Stimulated activated effector memory CD8-positive, alpha-beta T cell treated with anti-CD3 and anti-CD28 coated beads, Interleukin-12 subunit alpha, Interleukin-12 subunit beta, amount 100 ng/mL, for 72 hours (primary cell): Measurements from ENCODE around the gene AIP.
A peak's percentile ranks its signal among the peaks of the same experiment; 100 is the strongest.

ENCODE experiments used
- ATAC-seq: fragments of 150-1000 bp; cut with Tn5 transposase; 2 replicates; pipeline ENCODE4 v1.10.0; 2021
- DNase-seq, 2 donors: peaks; one replicate each; pipeline ENCODE4 v3.0.0; 2021 to 2022; ENCODE audit warnings: low spot score in 2 of 2
- H3K27ac Mint-ChIP-seq: one replicate; pipeline ENCODE4 v1.8.0; 2022; ENCODE audit warnings: mild to moderate bottlenecking, mixed read lengths
- H3K36me3 Mint-ChIP-seq: one replicate; pipeline ENCODE4 v1.8.0; 2022; ENCODE audit warnings: mild to moderate bottlenecking, mixed read lengths
- H3K4me1 Mint-ChIP-seq: one replicate; pipeline ENCODE4 v1.8.0; 2022; ENCODE audit warnings: mixed read lengths
- H3K4me3 Mint-ChIP-seq: one replicate; pipeline ENCODE4 v1.8.0; 2022; ENCODE audit warnings: mild to moderate bottlenecking, mixed read lengths
- H3K9me3 Mint-ChIP-seq: one replicate; pipeline ENCODE4 v1.8.0; 2022; ENCODE audit warnings: mixed read lengths

AIP gene

GRCh38 chr11:67492801-67493547 lies 10.1 kb downstream of the AIP start:
- Mint-ChIP-seq H3K9me3 (no peaks in the 10 kb centered on the region), H3K4me3 (no peak overlapping the region), H3K27ac (peak overlapping the region; percentile 52), H3K4me1 (peaks cover 38% of the 10 kb centered on the region), H3K36me3 (peaks cover 99% of the 10 kb centered on the region)
- ATAC-seq (peak; percentile 8), DNase-seq (no peak)

DNA sequence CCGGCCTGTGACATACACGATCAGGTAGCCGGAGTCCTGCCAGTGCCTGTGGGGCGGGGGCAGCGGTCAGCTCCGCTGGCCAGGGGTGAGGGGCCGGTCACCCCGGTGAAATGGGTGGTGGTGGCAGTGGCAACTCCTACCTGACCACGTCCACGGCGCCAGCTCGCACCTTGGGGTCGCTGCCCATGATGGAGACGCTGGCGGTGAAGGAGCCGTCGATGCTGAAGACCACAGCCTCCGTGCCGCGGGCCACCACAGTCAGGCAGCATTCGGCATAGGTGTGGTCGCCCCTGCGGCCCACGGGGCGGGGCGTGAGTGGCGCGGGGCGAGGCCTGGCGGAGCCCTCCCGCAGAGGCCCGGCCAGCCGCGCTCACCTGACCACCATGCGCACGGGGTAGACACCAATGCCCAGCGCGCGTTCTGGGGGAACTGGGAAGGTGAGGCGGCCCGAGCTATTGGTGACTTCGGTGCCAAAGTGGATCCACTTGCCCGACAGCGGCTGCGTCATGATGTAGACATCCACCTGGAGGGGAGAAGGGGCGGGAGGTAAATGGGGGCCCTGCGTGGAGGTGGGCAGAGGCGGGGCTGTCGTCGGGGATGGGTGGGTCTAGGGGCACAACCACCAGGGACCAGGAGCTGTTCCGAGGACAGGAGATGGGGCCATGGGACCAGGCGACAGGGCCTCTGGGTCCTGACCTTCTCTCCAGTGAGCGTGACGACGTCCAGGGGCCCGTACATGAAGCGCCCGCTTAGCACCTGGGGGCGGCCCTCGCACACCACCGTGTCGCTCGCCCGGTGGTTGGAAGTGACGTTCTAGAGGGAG lies 10.9 kb downstream of the AIP start:
- ATAC-seq = no peak
- no peak overlapping the region for H3K4me3 Mint-ChIP-seq
- H3K36me3 Mint-ChIP-seq = peaks cover 99% of the 10 kb centered on the region
- peaks cover 30% of the 10 kb centered on the region for H3K4me1 Mint-ChIP-seq
- no peaks in the 10 kb centered on the region for H3K9me3 Mint-ChIP-seq
- H3K27ac Mint-ChIP-seq = peak overlapping the region; percentile 52
- DNase-seq = no peak

DNA sequence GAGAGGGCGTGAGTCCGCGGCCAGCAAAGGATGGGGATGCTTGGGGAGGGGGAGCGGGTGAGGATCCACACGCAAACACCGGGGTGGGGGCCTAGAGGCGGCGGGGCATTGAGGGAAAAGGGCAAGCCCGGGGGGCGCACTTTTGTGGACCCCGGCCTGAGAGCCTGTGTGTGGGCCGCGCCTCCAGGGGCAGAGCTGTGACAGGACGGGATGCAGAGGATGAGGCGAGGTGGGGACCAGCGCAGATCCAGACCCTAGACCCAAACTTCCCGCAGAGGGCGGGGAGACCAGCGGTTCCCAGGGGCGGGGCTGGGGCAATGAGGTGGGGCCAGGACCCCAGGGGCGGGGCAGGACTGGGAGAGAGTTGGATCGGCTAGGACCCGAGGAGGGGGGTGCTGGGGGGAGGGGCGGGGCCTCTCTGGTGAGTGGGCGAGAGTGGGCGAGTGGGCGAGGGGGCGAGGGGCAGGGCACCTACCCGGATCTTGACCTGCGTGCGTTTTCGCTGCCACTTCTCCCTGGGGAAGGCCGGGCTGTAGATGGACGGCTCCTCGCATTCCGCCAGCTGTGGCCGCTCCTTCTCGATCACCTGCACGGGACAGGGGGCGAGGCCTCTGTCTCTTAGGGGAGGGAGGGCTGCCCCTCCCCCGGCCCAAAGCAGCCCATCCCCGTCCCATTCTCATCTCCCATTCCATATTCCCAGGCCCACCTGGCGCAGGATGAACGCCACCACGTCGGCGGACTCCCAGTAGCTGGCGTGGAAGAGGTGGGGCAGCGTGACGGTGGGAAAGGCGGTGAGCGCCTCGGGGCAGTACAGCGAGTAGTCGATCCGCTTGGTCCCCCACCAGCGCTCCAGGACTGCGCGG lies 11.8 kb downstream of the AIP start:
- Mint-ChIP-seq H3K4me1 (peaks cover 23% of the 10 kb centered on the region), H3K9me3 (no peaks in the 10 kb centered on the region), H3K4me3 (no peak overlapping the region), H3K36me3 (peaks cover 99% of the 10 kb centered on the region), H3K27ac (no peak overlapping the region)
- ATAC-seq (no peak), DNase-seq (no peak)

DNA sequence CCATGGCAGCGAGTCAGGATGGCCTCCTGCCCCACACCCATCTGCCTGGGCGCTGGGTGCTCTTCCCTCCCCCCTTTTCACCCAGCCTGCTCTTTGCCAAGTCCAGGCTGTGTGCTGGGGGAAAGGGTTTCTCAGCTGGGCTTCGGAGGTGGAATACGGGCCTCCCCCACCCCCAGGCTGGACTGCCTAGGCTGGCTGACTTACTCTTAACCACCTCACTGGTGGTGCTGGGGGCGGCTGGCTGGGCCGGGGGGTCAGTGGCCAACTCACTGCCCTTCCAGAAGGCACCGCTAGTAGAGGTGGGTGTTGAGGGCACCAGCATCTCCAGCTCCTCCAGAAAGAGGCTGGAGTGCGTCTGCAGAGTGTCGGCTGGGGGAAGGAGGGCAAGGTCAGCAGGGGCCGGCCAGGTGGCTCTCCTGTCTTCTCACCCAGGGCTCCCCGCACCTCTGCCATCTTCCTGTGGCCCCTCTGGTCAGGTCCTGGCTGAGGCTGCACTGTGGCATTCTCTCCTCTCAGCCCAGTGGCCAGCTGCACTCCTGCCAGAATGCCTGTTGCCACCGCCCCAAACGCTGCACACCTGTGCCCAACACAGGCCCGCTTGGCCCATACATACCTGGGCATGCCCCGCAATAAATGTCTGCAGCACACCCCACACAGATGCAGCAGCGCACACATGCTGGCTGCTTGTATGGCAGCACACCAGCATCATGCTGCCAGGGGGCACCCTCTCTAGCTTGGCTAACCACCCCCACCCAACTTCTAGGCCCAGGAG lies 12.6 kb downstream of the AIP start:
- no peak for ATAC-seq
- Mint-ChIP-seq H3K9me3 (no peaks in the 10 kb centered on the region), H3K27ac (peak overlapping the region; percentile 74), H3K36me3 (peaks cover 99% of the 10 kb centered on the region), H3K4me3 (no peak overlapping the region), H3K4me1 (peaks cover 15% of the 10 kb centered on the region)
- no peak for DNase-seq

- peak overlapping the region; percentile 74 for H3K27ac Mint-ChIP-seq
- no peaks in the 10 kb centered on the region for H3K9me3 Mint-ChIP-seq
- H3K36me3 Mint-ChIP-seq = peaks cover 99% of the 10 kb centered on the region
- ATAC-seq (no peak), DNase-seq (no peak)
- H3K4me3 Mint-ChIP-seq = no peak overlapping the region
- H3K4me1 Mint-ChIP-seq = peaks cover 16% of the 10 kb centered on the region
Observed at GRCh38 chr11:67496113-67496512, 13.3 kb downstream of the AIP start.

DNA sequence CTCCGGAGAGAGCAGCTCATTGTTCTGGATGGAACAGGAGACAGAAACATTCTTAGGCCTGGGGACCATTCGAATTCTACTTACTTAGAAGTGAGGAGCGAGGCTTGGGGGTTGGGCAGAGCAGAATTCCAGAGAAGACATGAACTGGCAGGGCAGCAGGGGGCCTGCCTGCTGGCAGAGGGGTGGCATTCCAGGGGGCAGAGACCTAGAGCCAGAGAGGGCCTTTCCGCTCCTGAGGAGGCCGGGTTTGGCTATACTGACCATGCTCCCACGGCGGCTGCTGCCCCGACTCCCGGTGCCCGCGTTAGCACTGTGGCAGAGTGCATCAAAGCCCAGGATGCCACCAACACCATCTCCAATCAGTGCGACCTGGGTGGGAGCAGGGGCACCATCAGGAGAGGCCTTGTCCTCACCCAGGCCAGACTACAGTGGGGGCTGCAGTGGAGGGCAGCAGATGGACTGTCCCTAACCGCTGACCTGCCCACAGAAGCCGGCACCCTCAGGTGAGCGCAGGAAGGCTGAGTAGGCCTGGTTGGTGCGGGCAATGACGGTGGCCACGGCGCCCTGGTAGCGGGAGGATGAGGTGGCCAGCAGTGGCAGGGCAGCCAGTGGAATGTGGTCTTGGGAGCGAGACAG lies 14.9 kb downstream of the AIP start:
- Mint-ChIP-seq H3K36me3 (peaks cover 99% of the 10 kb centered on the region), H3K4me1 (peaks cover 23% of the 10 kb centered on the region), H3K9me3 (no peaks in the 10 kb centered on the region), H3K27ac (peak overlapping the region; percentile 61), H3K4me3 (no peak overlapping the region)
- ATAC-seq (no peak), DNase-seq (no peak)

DNA sequence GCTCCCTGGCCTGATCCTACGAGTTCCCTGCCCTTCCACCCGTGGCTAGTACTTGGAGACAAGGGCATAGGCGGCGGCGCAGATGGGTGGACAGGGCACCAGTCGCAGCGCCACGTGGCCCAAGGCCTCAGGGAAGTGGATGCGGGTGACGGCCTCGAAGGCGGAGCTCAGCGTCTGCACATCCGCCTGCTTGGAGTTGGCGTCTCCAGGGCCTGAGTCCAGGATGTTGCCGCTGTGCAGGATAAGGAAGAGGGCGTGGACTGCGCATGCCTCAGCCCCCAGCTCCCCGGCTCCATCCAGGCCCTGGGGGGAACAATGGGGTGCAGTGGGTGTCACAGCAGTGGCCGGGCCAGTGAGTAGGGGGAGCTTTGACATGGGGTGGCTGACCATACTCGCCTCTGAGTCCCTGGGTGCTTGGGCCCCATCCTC lies 15.7 kb downstream of the AIP start:
- H3K4me3 Mint-ChIP-seq = no peak overlapping the region
- no peak for DNase-seq
- H3K36me3 Mint-ChIP-seq = peaks cover 99% of the 10 kb centered on the region
- no peaks in the 10 kb centered on the region for H3K9me3 Mint-ChIP-seq
- H3K4me1 Mint-ChIP-seq = peaks cover 31% of the 10 kb centered on the region
- H3K27ac Mint-ChIP-seq = no peak overlapping the region
- no peak for ATAC-seq

- Mint-ChIP-seq H3K9me3 (no peaks in the 10 kb centered on the region), H3K36me3 (peaks cover 92% of the 10 kb centered on the region), H3K4me1 (peaks cover 34% of the 10 kb centered on the region), H3K4me3 (no peak overlapping the region), H3K27ac (no peak overlapping the region)
- DNase-seq (no peak), ATAC-seq (no peak)
Observed at GRCh38 chr11:67499808-67500483, 17.1 kb downstream of the AIP start.

- H3K4me3 Mint-ChIP-seq = no peak overlapping the region
- H3K9me3 Mint-ChIP-seq = no peaks in the 10 kb centered on the region
- H3K4me1 Mint-ChIP-seq = peaks cover 35% of the 10 kb centered on the region
- no peak for DNase-seq
- no peak for ATAC-seq
- peak overlapping the region; percentile 40 for H3K27ac Mint-ChIP-seq
- H3K36me3 Mint-ChIP-seq = peaks cover 91% of the 10 kb centered on the region
Observed at GRCh38 chr11:67500484-67500821, 17.6 kb downstream of the AIP start.

DNA sequence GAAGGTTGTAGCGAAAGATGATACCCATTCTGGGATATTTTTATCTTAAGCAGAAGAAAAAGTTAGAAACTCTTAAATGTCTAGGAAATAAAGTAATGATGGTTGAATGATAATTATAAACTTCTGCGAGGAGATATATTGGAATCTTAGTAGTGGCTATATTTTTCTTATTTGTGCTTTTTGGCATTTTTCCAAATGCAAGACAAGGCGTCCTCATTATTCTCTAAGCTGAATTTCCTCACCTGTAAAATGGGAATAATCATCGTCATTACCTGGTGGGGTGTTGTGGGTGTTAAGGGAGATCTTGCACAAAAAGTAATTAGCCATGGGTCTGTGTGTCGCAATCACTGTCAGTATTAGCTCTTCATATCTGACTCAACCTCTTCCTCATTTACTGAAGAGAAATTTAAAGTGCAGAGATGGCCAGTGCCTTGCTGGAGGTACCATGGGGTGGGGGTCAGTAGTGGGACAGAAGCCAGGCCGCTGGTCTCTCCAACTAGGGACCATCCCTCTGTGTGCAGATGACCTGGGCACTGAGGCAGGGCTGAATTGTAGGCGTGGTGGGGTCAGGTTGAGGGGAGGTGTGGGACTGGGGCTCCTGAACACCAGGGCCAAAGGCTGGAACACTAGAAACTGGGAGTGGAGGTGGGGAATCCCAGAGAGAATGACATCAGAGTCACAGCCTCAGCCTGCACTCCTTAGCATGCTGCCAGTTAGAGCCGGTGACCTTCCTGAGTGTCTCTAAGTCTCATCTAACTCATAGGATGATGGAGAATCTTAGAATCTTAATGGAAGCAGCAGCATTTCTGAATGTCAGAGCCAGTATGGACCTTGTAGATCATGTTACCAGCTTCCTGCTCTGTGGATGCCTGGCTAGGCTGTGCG lies 18.2 kb downstream of the AIP start:
- DNase-seq (no peak), ATAC-seq (no peak)
- H3K4me1 Mint-ChIP-seq = peaks cover 35% of the 10 kb centered on the region
- H3K27ac Mint-ChIP-seq = peak overlapping the region; percentile 40
- no peak overlapping the region for H3K4me3 Mint-ChIP-seq
- no peaks in the 10 kb centered on the region for H3K9me3 Mint-ChIP-seq
- H3K36me3 Mint-ChIP-seq = peaks cover 90% of the 10 kb centered on the region

DNA sequence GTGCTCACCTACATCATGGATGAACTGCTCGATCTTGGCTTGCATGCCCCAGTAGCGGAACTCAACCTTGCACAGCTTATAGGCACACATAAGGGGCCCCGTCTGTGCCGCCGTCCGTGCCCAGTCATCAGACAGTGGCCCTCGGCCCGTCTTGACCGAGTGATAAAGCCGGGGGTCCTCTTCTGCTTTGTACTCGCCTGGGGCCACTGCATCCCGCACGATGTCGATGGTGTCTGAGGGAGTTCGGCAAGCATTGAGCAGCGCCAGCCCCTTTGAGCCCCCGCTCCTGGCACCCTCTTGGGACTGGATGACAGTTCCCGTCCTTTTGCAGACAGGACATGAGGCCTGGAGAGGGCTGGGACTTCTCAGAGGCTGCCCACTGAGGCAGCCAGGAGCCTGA lies 19.0 kb downstream of the AIP start:
- H3K36me3 Mint-ChIP-seq = peaks cover 90% of the 10 kb centered on the region
- H3K4me3 Mint-ChIP-seq = no peak overlapping the region
- DNase-seq = no peak
- ATAC-seq = no peak
- no peaks in the 10 kb centered on the region for H3K9me3 Mint-ChIP-seq
- H3K4me1 Mint-ChIP-seq = peaks cover 42% of the 10 kb centered on the region
- no peak overlapping the region for H3K27ac Mint-ChIP-seq

- H3K4me1 Mint-ChIP-seq = peaks cover 48% of the 10 kb centered on the region
- H3K36me3 Mint-ChIP-seq = peaks cover 90% of the 10 kb centered on the region
- H3K4me3 Mint-ChIP-seq = peak overlapping the region; percentile 96
- no peak for DNase-seq
- peak overlapping the region; percentile 61 for H3K27ac Mint-ChIP-seq
- ATAC-seq = no peak
- H3K9me3 Mint-ChIP-seq = no peaks in the 10 kb centered on the region
Observed at GRCh38 chr11:67502328-67502979, 19.6 kb downstream of the AIP start.
